K562 (cell line): ENCODE measurements around the gene GCNT4. TPM values are rescaled to one million over a fixed set of nuclear protein-coding genes. Genes with fewer than 3 reads are reported as not detected.

Experiments used
- ATAC-seq: fragments of 200-7000 bp; cut with Tn5 transposase; 3 replicates; pipeline ENCODE4 v1.9.1; 2020; ENCODE audit warnings: moderate library complexity
- Bru-seq: library from RNA; stranded (reverse); fragments of 400-500 nt; gene quantifications from one replicate; lab custom pipeline; 2021; lab: Mats Ljungman, UMichigan
- BruChase-seq, 2 experiments: library from RNA; stranded (reverse); fragments of 400-500 nt; gene quantifications; one replicate each; lab custom pipeline; 2021; lab: Mats Ljungman, UMichigan
- BruUV-seq: library from RNA; stranded (reverse); fragments of 400-500 nt; replicated peaks from 2 replicates; lab custom pipeline; 2021; lab: Mats Ljungman, UMichigan
- CTCF ChIA-PET: fragments of 300-600 bp; formaldehyde crosslinking; extraction: SDS; loops from one replicate; lab custom pipeline; 2021; ENCODE audit warnings: low intra/inter-chr PET ratio; lab: Yijun Ruan, JAX
- POLR2A ChIA-PET: fragments of 300-600, 350-650 bp; sonication (Branson Sonifier 250); formaldehyde crosslinking; extraction: SDS; loops from one replicate; lab custom pipeline; 2021; ENCODE audit warnings: antibody characterized with exemption, inconsistent platforms; lab: Yijun Ruan, JAX
- DNase-seq, 4 experiments: peaks; one replicate each; pipeline versions ENCODE4 v3.0.0 to v3.0.0-alpha.2; 2011 to 2018; ENCODE audit warnings: low spot score in 3 of 4, mixed read lengths in 3 of 4; ENCODE audit errors: extremely low read depth in 1 of 4
- FAIRE-seq: peaks from 2 replicates; lab custom pipeline; 2011; peaks lifted over from hg19 to GRCh38; lab: Jason Lieb, UNC
- H2AFZ ChIP-seq: 2 replicates; pipeline ENCODE4 v1.6.0; 2011; ENCODE audit warnings: low read depth, low read length, control low read depth, inconsistent platforms
- H3K27ac ChIP-seq: fragments of 200-600 bp; 3 replicates; pipeline ENCODE4 v1.8.0; 2011; ENCODE audit warnings: low read depth, mild to moderate bottlenecking, control low read depth, inconsistent platforms, low read length, moderate library complexity, mixed read lengths; ENCODE audit errors: extremely low read depth
- H3K27me3 ChIP-seq, 2 experiments: fragments of 300-600 bp in 1 of 2; 2 replicates in 1 of 2; 3 replicates in 1 of 2; pipeline versions ENCODE4 v1.6.0 to v1.8.0; 2011; ENCODE audit warnings: inconsistent platforms in 2 of 2, low read length in 2 of 2, mild to moderate bottlenecking in 1 of 2, mixed read lengths in 1 of 2, moderate library complexity in 1 of 2; ENCODE audit not compliant: control insufficient read depth in 2 of 2, insufficient read depth in 2 of 2
- H3K36me3 ChIP-seq: fragments of 300-600 bp; 3 replicates; pipeline ENCODE4 v1.8.0; 2011; ENCODE audit warnings: mild to moderate bottlenecking, low read length, inconsistent platforms; ENCODE audit not compliant: control insufficient read depth, insufficient read depth
- H3K4me1 ChIP-seq, 2 experiments: fragments of 200-600 bp in 1 of 2; replicated peaks in 1 of 2; 2 replicates in 1 of 2; 3 replicates in 1 of 2; pipeline versions ENCODE4 v1.5.1 to v1.8.0; 2011; ENCODE audit warnings: inconsistent platforms in 2 of 2, low read length in 2 of 2, mild to moderate bottlenecking in 1 of 2, mixed read lengths in 1 of 2, moderate library complexity in 1 of 2; ENCODE audit not compliant: control insufficient read depth in 2 of 2, insufficient read depth in 2 of 2
- H3K4me2 ChIP-seq: 2 replicates; pipeline ENCODE4 v1.6.1; 2011; ENCODE audit warnings: low read length, control low read depth, inconsistent platforms, mixed read lengths; ENCODE audit not compliant: insufficient read depth
- H3K4me3 ChIP-seq: fragments of 200-600 bp; sonication (generic), shearing (Covaris generic); 2 replicates; pipeline ENCODE4 v1.5.1; 2016; ENCODE audit warnings: control low read depth, inconsistent platforms
- H3K79me2 ChIP-seq: fragments of 200-600 bp; 3 replicates; pipeline ENCODE4 v1.8.0; 2011; ENCODE audit warnings: low read length, inconsistent platforms; ENCODE audit not compliant: control insufficient read depth, insufficient read depth
- H3K9ac ChIP-seq, 2 experiments: 2 replicates each; pipeline versions ENCODE4 v1.6.0 to v1.6.1; 2011; ENCODE audit warnings: low read depth in 2 of 2, low read length in 2 of 2, control low read depth in 1 of 2, inconsistent platforms in 1 of 2, mild to moderate bottlenecking in 1 of 2, mixed read lengths in 1 of 2; ENCODE audit not compliant: insufficient read depth in 1 of 2
- H3K9me1 ChIP-seq: one replicate; pipeline ENCODE4 v1.6.0; 2011; ENCODE audit warnings: inconsistent platforms, mild to moderate bottlenecking, low read length, moderate library complexity; ENCODE audit not compliant: control insufficient read depth, insufficient read depth
- H3K9me3 ChIP-seq: replicated peaks from 2 replicates; pipeline ENCODE4 v1.5.1; 2011; ENCODE audit warnings: low read depth, low read length, inconsistent platforms; ENCODE audit not compliant: control insufficient read depth, insufficient read depth
- H4K20me1 ChIP-seq: replicated peaks from 2 replicates; pipeline ENCODE4 v1.6.1; 2011; ENCODE audit warnings: low read length, inconsistent platforms, mixed read lengths; ENCODE audit not compliant: control insufficient read depth, insufficient read depth
- CCAR2 ChIP-seq: fragments of 200-400 bp; formaldehyde crosslinking; IDR thresholded peaks from 2 replicates; pipeline ENCODE4 v1.6.1; 2017; ENCODE audit warnings: mild to moderate bottlenecking, low read depth, low read length
- CEBPZ ChIP-seq: fragments of 150-350 bp; IDR thresholded peaks from 2 replicates; pipeline ENCODE4 v1.6.1; 2014; ENCODE audit warnings: low read depth, mild to moderate bottlenecking, low read length, borderline replicate concordance
- DMBX1 ChIP-seq: fragments of 250-450 bp; sonication (Bioruptor Pico); IDR thresholded peaks from 2 replicates; pipeline ENCODE4 v1.8.0; 2022; ENCODE audit warnings: inconsistent platforms, mild to moderate bottlenecking, moderate library complexity, borderline replicate concordance
- GTF2A2 ChIP-seq: IDR thresholded peaks from 2 replicates; pipeline ENCODE4 v1.6.1; 2016; ENCODE audit warnings: mild to moderate bottlenecking, missing genetic modification characterization, missing compliant biosample characterization
- HNRNPL ChIP-seq: fragments of 200-400 bp; formaldehyde crosslinking; IDR thresholded peaks from 2 replicates; pipeline ENCODE4 v1.6.1; 2017; ENCODE audit warnings: low read depth, mild to moderate bottlenecking, low read length
- ILK ChIP-seq: fragments of 450-650 bp; IDR thresholded peaks from 2 replicates; pipeline ENCODE4 v1.6.1; 2016; ENCODE audit warnings: missing genetic modification characterization, low read depth, mild to moderate bottlenecking, missing compliant biosample characterization, moderate library complexity, borderline replicate concordance
- SETDB1 ChIP-seq: IDR thresholded peaks from one replicate; pipeline ENCODE4 v1.6.1; 2012; ENCODE audit warnings: low read length, control low read depth, inconsistent platforms
- SMAD3 ChIP-seq: fragments of 450-650 bp; formaldehyde crosslinking; conservative IDR thresholded peaks from 2 replicates; pipeline ENCODE4 v1.4.0; 2020; ENCODE audit warnings: mild to moderate bottlenecking
- TCF3 ChIP-seq: sonication (generic); formaldehyde crosslinking; IDR thresholded peaks from 2 replicates; pipeline ENCODE4 v1.4.0; 2020; ENCODE audit warnings: mild to moderate bottlenecking, missing genetic modification reagents
- TCFL5 ChIP-seq: fragments of 250-450 bp; sonication (Bioruptor Pico); conservative IDR thresholded peaks from 2 replicates; pipeline ENCODE4 v1.6.1; 2021; ENCODE audit warnings: mild to moderate bottlenecking, moderate library complexity, matching md5 sums
- USF1 ChIP-seq: sonication (generic); formaldehyde crosslinking; IDR thresholded peaks from 2 replicates; pipeline ENCODE4 v1.9.0; 2022; ENCODE audit warnings: mild to moderate bottlenecking, missing genetic modification reagents
- WGBS: fragments of 100-300 bp; shearing (Covaris generic); methylation state at CpG from one replicate; pipeline ENCODE4 v1.1.6; 2016; ENCODE audit warnings: low coverage, mixed read lengths; ENCODE audit not compliant: insufficient coverage; ENCODE audit errors: missing lambda C conversion rate; 5-methylcytosine and 5-hydroxymethylcytosine counted together
- in situ Hi-C: fragments of 300-500 bp; cut with MboI; formaldehyde crosslinking; loops from 4 replicates; pipeline ENCODE4 v1.15.0; 2018; ENCODE audit warnings: inconsistent platforms, mixed read lengths
- intact Hi-C: fragments of 100-400 bp; cut with micrococcal nuclease; formaldehyde crosslinking; loops from 2 replicates; pipeline ENCODE4 v1.14.2; 2022
- long read RNA-seq, 3 experiments: library from polyadenylated mRNA in 2 of 3; library from RNA in 1 of 3; unstranded in 2 of 3; stranded (forward) in 1 of 3; transcript quantifications; one replicate each; pipeline ENCODE4 v2.0.0, GENCODE V29; 2019 to 2022
- polyA minus RNA-seq, 3 experiments: library from RNA; depleted of rRNA, polyadenylated mRNA; stranded (reverse); fragments of >200 nt; gene quantifications; 2 replicates each; pipeline ENCODE4 v1.2.3, GENCODE V29; 2011
- polyA plus RNA-seq, 8 experiments: library from polyadenylated mRNA; depleted of rRNA in 4 of 8; stranded (reverse) in 5 of 8; unstranded in 3 of 8; fragments of >200 nt; fragmentation: Nextera tagmentation in 2 of 8; fragmentation: Illumina TruSeq in 1 of 8; extraction: Ambion mirVana in 2 of 8; extraction: Trizol in 1 of 8; gene quantifications; 2 replicates each; pipeline versions ENCODE4 v1.2.1 to v1.2.3, GENCODE V29; 2011 to 2014; ENCODE audit warnings: inconsistent platforms in 1 of 8, missing spikeins in 1 of 8
- total RNA-seq, 7 experiments: library from RNA; depleted of rRNA in 6 of 7; stranded (reverse); fragments of >200 nt in 6 of 7; fragmentation: Illumina TruSeq in 2 of 7; extraction: Trizol in 2 of 7; gene quantifications; 2 replicates each; pipeline versions ENCODE4 v1.2.1 to v1.2.3, GENCODE V29; 2011 to 2021; ENCODE audit warnings: low replicate concordance in 1 of 7
- TF ChIP-seq, protein P1 (sequence below): sonication (generic); formaldehyde crosslinking; IDR thresholded peaks from 2 replicates; pipeline ENCODE4 v1.8.1; 2023; ENCODE audit warnings: mild to moderate bottlenecking, missing genetic modification reagents, moderate library complexity

Gene GCNT4
- not detected in 2 replicates for total RNA-seq (2011; cell fraction: chromatin; rRNA removed; ENCODE audit: low replicate concordance)
- not detected in 2 replicates for total RNA-seq (2011; cell fraction: nucleolus; rRNA removed)
- not detected in 2 replicates for total RNA-seq (2011; cell fraction: nucleoplasm; rRNA removed)
- not detected in 2 replicates for total RNA-seq (2014; rRNA removed)
- total RNA-seq (2014; rRNA removed; fragmentation: Illumina TruSeq; extraction: Trizol) = not detected in 2 replicates
- total RNA-seq (2015; rRNA removed; fragmentation: Illumina TruSeq; extraction: Trizol) = not detected in 2 replicates
- 0.02 TPM in 1 of 2 replicates, not detected in the other for total RNA-seq (2021)
- not detected in 2 replicates for polyA plus RNA-seq (2011; rRNA removed)
- polyA plus RNA-seq (2011; cell fraction: cytosol; rRNA removed) = not detected in 2 replicates
- polyA plus RNA-seq (2011; cell fraction: nucleus; rRNA removed) = not detected in 2 replicates
- polyA plus RNA-seq (2012) = not detected in 2 replicates
- polyA plus RNA-seq (2014; fragmentation: Illumina TruSeq; extraction: Trizol) = not detected in 2 replicates
- under 1 TPM in 1 of 2 experiments, not detected in 1; 0.01 TPM for polyA plus RNA-seq (2014; fragmentation: Nextera tagmentation; extraction: Ambion mirVana)
- polyA plus RNA-seq (2014; rRNA removed) = not detected in 2 replicates
- polyA minus RNA-seq (2011; rRNA and poly(A)+ RNA removed) = not detected in 2 replicates
- not detected in 2 replicates for polyA minus RNA-seq (2011; cell fraction: cytosol; rRNA and poly(A)+ RNA removed)
- not detected in 2 replicates for polyA minus RNA-seq (2011; cell fraction: nucleus; rRNA and poly(A)+ RNA removed)
- not detected for Bru-seq, nascent RNA
- not detected for BruChase-seq, experiment 1, labeled RNA remaining after a 2-hour chase
- BruChase-seq, experiment 2, labeled RNA remaining after a 6-hour chase = not detected
- long read RNA-seq, experiment 1 = 0 reads
- long read RNA-seq, experiment 2 = 0 reads
- long read RNA-seq, experiment 3 = 0 reads

DNA sequence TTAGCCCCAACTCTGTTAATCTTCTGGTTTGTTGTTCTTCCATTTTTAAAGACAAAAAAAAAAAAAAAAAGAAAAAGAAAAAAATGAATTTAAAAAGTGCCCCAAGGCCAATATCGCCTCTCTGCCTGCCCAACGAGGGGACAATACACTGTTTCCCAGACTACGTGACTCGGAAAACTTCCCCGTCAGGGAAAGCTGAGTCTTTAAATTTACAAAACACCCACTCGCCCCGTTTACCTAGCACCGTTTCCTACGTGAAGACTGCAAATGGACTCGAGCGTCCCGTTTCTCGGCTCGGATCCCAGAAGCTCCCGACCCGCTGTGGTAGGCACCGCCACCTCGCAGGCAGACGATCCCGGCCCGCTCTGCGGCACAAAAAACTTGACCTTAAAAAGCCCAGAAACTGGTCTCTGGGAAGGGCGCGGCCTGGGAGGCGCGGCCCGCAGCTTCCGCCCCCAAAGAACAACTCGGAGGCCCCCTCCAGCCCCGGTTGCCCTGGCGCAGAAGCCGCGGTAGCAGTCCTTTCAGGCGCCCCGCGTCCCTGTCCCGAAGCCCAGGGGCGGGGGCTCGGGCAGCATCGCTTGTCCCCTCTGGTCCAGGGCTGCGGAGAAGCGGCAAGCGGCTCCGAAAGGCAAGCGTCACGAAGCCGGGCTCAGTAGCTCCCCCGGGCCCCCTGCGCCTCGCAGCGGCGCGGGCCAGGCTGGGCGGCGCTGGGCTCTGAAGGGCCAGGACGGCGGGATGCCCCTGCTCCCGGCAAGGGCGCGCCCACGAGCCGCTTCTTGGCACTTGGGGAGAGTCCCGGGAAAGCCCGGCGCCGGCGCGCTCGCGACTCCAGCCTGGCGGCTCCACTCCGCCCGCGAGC, at the start of gene GCNT4:
GCNT4 (minus strand) TSS at position 367 of the 862 bp plus-strand sequence. CDS start 22,521 bp downstream, outside the sequence.
- peaks cover 19 to 39% of the 10 kb centered on the region in 2 experiments for H3K27me3 ChIP-seq
- DNase-seq = no peak
- WGBS = 17% methylated on average over 26 of the region's 74 CpGs
- TF ChIP-seq HNRNPL (no peak), CEBPZ (no peak), DMBX1 (CRISPR knock-in tag) (no peak), TCFL5 (CRISPR knock-in tag) (no peak), CCAR2 (no peak), GTF2A2 (no peak), SMAD3 (CRISPR knock-in tag) (no peak), TCF3 (CRISPR knock-in tag) (no peak), SETDB1 (no peak), USF1 (CRISPR knock-in tag) (no peak), ILK (tag) (no peak)
- TF ChIP-seq, protein P1, sequence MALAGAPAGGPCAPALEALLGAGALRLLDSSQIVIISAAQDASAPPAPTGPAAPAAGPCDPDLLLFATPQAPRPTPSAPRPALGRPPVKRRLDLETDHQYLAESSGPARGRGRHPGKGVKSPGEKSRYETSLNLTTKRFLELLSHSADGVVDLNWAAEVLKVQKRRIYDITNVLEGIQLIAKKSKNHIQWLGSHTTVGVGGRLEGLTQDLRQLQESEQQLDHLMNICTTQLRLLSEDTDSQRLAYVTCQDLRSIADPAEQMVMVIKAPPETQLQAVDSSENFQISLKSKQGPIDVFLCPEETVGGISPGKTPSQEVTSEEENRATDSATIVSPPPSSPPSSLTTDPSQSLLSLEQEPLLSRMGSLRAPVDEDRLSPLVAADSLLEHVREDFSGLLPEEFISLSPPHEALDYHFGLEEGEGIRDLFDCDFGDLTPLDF = no peak

More for the DNA sequence above, at the start of gene GCNT4:
- no TSS peak for BruUV-seq
- H3K36me3 ChIP-seq = no peaks in the 10 kb centered on the region
- no peaks in the 10 kb centered on the region for H3K9me3 ChIP-seq
- POLR2A ChIA-PET = interaction anchor here (0.5 kb wide), 1 partner anchor 1297 kb away, joined by 4 read pairs; no protein-coding TSS in a partner anchor
- H3K4me3 ChIP-seq = 0 out of 2 replicates have a peak within 1 kb of the TSS, but pooled peaks have one; percentile 14
- no peak within 1 kb of the TSS for H2AFZ ChIP-seq
- no peaks in the 10 kb centered on the region for H3K79me2 ChIP-seq
- H3K9me1 ChIP-seq = no peaks in the 10 kb centered on the region
- no peak within 1 kb of the TSS for H3K27ac ChIP-seq
- in situ Hi-C loops (no loop called here), intact Hi-C loops (no loop called here)
- H3K9ac ChIP-seq = no peak within 1 kb of the TSS
- no peak within 1 kb of the TSS for H3K4me2 ChIP-seq
- FAIRE-seq (no peak), ATAC-seq (no peak)
- peaks cover 0 to 16% of the 10 kb centered on the region in 2 experiments; a peak in 3 of 5 replicates for H3K4me1 ChIP-seq
- H4K20me1 ChIP-seq = no peaks in the 10 kb centered on the region
- CTCF ChIA-PET = no interaction called here
